GM21526 (cell line): Measurements from ENCODE around the gene TNS1.
"Not testable (repeated sequence)": the region's sequence is repeated elsewhere in the genome, so short reads cannot be mapped to it uniquely, and the experiment has no call there.

Experiments used
- ATAC-seq: cut with Tn5 transposase; IDR thresholded peaks from one replicate; pipeline ENCODE4 v1.9.1; 2021; ENCODE audit warnings: moderate library complexity; ENCODE audit not compliant: unreplicated experiment, low FRiP score

Gene TNS1

GRCh38 chr2:217793566-217794132 lies 209.1 kb downstream of the TNS1 start:
- ATAC-seq, result no peak

DNA sequence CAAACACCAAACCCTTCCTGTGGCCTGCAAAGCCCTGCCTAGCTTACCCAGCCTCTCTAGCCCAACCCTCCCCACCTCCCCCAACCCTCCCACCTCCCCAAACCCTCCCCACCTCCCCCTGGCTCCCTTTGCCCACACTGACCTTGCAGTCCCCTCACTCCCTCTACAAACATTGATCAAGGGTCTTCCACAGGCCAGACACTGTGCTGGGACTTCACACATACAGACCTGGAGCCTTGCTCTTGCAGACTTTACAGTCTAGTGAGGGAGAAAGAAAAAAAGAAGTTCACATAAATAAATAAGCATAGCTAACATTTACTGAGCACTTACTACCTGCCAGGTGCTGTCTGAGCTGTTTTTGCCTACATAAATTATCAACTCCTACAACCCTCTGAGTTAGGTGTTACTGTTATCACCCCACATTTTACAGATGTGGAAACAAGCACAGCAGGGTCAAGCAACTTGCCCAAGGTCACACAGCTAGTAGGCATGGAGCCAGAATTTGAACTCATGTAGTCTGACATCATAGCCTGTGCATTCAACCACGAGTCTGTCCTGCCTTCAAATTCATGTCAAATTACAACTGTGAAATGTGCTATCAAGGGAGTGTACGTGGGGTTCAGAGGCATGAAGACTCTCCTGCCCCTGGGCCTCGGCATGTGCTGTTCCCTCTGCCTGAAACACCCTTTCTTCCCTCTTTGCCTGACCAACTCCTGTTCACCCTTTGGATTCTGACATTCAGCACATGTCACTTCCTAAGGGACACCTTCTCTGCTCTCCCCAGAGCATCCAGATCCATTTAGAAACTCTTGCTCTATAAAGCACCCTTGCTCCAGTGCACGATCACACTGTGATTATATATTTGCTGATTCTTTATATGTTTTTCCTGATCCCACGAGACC lies 209.9 kb downstream of the TNS1 start:
- ATAC-seq, result no peak

GRCh38 chr2:217791551-217791950 lies 211.2 kb downstream of the TNS1 start:
- no peak for ATAC-seq

GRCh38 chr2:217790681-217791392 lies 212.0 kb downstream of the TNS1 start:
- no peak for ATAC-seq

- ATAC-seq, result no peak
Observed at GRCh38 chr2:217790195-217790594, 212.6 kb downstream of the TNS1 start.

DNA sequence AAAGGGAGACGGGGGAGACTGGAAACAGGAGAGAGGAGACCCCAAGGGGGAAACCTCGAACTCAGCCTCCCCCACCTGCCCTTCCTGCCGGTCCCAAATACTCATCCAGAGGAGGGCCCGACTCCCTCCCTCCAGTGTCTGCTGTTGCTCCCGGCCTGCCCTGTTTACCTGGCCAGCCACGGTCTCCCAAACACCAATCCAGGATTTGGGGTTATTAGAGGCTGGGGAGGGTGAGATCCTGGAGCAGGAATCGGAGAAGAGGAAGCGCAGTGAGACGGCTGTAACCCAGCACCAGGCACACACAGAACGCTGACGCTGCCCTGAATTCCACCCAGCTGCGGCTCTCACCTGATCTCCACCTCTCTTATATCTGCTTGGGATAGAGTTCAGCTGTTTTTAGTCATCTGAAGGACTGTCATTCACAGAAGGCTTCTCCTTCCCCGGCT lies 213.0 kb downstream of the TNS1 start:
- ATAC-seq, result no peak

DNA sequence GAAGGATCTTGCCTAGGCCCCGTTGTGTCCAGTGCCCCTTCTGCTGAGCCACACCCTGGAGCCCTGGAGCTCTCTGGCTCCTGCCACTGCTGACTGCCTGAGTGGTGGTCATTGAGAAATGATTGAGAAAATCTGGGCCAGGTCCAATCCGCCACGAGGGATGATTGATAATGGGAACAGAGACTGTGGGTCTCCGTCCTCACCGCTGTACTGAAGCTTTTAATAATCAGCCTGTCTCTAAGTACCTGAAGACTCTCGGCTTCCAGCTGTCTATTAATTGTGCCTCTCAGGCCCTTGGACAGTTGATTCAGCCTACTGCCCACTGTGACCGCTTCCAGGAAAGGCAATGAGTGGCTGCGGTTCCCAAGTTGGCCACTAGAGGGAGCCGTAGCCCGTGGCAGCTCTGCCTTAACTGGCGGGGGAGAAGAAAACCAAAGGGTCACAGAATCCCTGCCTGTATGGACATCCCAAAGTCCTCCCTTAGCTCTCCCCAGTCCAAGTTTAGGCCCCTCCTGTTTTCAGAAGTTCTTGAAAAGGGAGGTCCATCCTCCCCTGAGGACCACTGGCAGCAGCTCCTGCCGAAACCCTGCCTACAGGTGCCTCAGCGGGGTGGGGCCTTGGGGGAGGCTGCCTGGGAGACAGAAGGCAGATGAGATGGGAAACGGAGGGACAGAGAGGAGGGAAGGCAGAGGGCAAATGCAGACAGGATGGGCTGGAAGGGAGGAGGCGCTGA lies 213.6 kb downstream of the TNS1 start:
- ATAC-seq, result no peak

- ATAC-seq, result no peak
Observed at GRCh38 chr2:217788669-217789002, 214.2 kb downstream of the TNS1 start.

GRCh38 chr2:217787160-217787877 lies 215.5 kb downstream of the TNS1 start:
- ATAC-seq, result no peak

- not testable (repeated sequence) for ATAC-seq
Observed at GRCh38 chr2:217786560-217786959, 216.2 kb downstream of the TNS1 start.

DNA sequence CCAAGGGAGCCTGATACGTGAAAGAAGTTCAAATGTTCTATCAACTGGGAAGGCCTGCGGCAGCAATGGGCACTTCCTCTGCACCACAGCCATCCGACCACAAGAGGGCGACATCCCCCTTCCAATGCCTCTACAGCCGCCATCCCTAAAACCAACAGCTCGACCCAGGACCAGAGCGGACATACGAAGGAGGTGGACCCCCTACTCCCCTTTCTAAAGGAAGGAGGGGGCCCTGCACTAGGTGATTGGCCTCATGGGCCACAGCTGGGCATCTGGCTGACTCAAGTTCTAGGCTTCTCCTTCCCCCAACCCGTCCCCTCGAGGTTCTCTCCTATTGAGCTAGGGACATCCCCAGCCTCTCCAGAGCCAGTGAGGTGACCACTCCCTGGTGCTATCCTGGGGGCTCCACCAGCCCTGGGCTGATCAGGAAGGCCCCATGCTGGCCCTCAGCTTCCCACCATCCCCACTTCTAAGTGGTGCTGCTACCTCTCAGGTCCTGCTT lies 217.2 kb downstream of the TNS1 start:
- ATAC-seq, result peak; percentile 63

DNA sequence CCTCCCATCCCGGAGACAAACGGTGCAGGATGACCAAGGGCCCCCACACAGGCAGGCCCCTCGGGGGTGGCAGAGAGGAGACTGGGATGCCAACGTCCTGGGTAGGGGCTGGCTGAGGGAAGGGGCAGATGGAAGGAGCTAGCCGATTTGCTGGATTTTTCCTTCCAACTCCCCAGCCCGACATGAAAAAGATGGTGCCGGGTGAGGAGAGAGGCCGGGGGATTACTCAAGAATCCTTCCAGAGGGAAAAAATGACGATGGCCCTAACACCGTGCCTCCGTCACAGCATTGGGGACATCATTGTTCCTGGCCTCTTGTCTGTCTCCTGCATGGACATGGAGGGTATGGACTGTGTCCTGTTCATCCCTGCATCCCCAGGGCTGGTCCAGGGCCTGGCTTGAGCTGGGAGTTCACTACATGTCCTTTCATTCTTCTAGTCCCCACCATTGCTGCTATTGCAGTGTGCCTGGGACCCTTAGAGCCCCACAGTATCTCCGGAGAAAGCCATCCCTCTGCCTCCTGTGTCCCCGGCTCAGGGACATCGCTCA lies 217.7 kb downstream of the TNS1 start:
- ATAC-seq, result no peak

GRCh38 chr2:217783243-217783642 lies 219.6 kb downstream of the TNS1 start:
- no peak for ATAC-seq

DNA sequence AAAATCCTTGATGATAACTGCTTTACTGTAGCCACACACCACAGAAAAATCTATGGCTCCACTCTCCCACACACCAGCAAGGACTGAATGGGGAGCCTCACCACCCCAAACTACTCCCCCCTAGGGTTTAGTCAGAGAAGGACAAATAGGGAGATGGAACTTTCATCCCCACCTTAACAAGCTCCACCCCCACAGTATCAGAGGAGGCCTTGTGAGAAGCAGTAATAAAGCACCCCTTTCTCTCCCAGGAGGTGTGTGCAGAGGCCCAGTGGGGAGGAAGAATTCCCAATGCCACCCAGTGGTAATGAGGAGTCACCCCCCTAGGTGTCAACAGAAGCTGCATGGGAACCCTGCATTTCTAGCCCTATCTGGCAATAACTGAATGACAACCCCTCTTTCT lies 224.9 kb downstream of the TNS1 start:
- no peak for ATAC-seq

GRCh38 chr2:217776631-217777030 lies 226.2 kb downstream of the TNS1 start:
- ATAC-seq, result no peak

DNA sequence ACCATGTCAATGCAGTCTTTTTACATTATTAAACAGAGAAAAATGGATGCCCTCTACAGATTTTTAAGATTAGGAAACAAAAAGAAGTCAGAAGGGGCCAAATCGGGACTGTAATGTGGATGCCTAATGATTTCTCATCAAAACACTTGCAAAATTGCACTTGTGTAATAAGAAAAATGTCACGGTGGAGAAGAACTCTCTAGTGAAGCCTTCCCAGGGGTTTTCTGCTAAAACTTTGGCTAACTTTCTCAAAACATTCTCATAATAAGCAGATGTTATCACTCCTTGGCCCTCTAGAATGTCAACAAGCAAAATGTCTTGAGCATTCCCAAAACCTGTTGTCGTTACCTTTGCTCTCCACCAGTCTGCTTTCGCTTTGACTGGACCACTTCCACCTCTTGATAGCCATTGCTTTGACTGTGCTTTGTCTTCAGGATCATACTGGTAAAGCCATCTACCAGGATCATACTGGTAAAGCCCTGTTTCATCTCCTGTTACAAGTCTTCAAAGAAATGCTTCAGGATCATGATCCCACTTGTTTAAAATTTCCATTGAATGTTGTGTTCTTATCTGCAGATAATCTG lies 226.8 kb downstream of the TNS1 start:
- no peak for ATAC-seq

DNA sequence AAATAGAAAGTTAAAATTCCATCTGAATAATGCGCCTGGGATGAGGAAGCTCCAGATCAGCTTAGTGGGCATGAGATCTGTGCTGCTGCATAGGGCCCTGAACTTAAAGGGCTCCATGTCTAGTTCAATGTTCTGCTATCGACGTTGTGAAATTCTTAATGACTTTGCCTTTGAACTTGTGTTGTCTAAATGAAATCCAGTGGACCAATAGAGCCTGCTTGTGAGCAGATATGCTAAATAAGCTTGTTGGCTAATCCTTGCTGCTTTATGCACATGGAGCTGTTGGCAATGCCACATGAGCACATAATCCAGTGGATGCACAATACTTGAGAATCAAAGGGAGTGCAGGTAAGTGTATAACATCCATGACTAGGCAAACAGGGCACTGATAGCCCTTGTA lies 228.6 kb downstream of the TNS1 start:
- ATAC-seq, result no peak

GRCh38 chr2:217773539-217773938 lies 229.3 kb downstream of the TNS1 start:
- ATAC-seq, result no peak

GRCh38 chr2:217766356-217766755 lies 236.4 kb downstream of the TNS1 start:
- ATAC-seq, result no peak
